PFSK-1 (cell line): ENCODE data around the gene MT1X.

Source experiments
- FOXP2 ChIP-seq: optimal IDR thresholded peaks from 2 replicates; pipeline ENCODE3; 2011; ENCODE audit warnings: borderline replicate concordance, control low read depth, inconsistent platforms; ENCODE audit not compliant: insufficient read depth; ENCODE audit errors: extremely low read length, extremely low read depth
- POLR2AphosphoS5 ChIP-seq: IDR thresholded peaks from 2 replicates; pipeline ENCODE4 v1.6.1; 2012; ENCODE audit warnings: low read depth, mild to moderate bottlenecking, control low read depth, low read length, moderate library complexity
- SIN3A ChIP-seq: IDR thresholded peaks from 2 replicates; pipeline ENCODE4 v1.6.1; 2012; ENCODE audit warnings: mild to moderate bottlenecking, low read length, moderate library complexity, borderline replicate concordance; ENCODE audit not compliant: insufficient read depth
- TAF1 ChIP-seq: IDR thresholded peaks from 2 replicates; pipeline ENCODE4 v1.6.1; 2012; ENCODE audit warnings: low read length, control low read depth, borderline replicate concordance; ENCODE audit not compliant: insufficient read depth
- TF ChIP-seq, protein P1 (sequence below), 2 experiments: IDR thresholded peaks; 2 replicates each; pipeline versions ENCODE4 v1.6.1 to v1.8.0; 2011 to 2012; ENCODE audit warnings: low read depth in 2 of 2, low read length in 2 of 2, control low read depth in 1 of 2, inconsistent platforms in 1 of 2, mild to moderate bottlenecking in 1 of 2, moderate library complexity in 1 of 2; ENCODE audit not compliant: insufficient read depth in 1 of 2

DNA sequence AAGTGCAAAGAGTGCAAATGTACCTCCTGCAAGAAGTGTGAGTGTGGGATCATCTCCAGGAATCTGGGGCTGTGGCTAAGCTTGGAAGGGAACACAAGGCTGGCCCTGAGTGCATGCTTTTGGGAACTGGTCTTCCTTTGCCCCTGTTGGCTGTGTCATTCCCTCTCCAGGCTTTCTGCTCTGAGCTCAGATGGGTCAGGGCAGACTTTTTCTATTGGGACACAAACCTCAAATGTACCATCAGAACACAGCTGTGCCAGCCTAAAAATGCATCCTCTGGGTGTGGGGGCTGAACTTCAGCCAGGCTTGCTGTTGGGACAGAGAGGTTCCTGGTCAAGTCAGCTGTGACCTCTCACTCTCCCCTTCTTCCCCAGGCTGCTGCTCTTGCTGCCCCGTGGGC, 29.7 kb upstream of the MT1X start:
- TF ChIP-seq FOXP2 (no peak), POLR2AphosphoS5 (no peak), TAF1 (no peak), SIN3A (no peak)
- TF ChIP-seq, protein P1, sequence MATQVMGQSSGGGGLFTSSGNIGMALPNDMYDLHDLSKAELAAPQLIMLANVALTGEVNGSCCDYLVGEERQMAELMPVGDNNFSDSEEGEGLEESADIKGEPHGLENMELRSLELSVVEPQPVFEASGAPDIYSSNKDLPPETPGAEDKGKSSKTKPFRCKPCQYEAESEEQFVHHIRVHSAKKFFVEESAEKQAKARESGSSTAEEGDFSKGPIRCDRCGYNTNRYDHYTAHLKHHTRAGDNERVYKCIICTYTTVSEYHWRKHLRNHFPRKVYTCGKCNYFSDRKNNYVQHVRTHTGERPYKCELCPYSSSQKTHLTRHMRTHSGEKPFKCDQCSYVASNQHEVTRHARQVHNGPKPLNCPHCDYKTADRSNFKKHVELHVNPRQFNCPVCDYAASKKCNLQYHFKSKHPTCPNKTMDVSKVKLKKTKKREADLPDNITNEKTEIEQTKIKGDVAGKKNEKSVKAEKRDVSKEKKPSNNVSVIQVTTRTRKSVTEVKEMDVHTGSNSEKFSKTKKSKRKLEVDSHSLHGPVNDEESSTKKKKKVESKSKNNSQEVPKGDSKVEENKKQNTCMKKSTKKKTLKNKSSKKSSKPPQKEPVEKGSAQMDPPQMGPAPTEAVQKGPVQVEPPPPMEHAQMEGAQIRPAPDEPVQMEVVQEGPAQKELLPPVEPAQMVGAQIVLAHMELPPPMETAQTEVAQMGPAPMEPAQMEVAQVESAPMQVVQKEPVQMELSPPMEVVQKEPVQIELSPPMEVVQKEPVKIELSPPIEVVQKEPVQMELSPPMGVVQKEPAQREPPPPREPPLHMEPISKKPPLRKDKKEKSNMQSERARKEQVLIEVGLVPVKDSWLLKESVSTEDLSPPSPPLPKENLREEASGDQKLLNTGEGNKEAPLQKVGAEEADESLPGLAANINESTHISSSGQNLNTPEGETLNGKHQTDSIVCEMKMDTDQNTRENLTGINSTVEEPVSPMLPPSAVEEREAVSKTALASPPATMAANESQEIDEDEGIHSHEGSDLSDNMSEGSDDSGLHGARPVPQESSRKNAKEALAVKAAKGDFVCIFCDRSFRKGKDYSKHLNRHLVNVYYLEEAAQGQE (IDR thresholded peaks at IDR 0.05; ENCODE audit: insufficient read depth in 1 of 2, low read depth in 2 of 2, low read length in 2 of 2) = no peak
